Measurements from ENCODE around the gene ACTG1.

- TF ChIP-seq GATA2 (IDR thresholded peaks at IDR 0.05; ENCODE audit: low read depth, low read length) (no peak), GATA3 (IDR thresholded peaks at IDR 0.05; ENCODE audit: low read depth, low read length) (no peak)
Measured at GRCh38 chr17:81465910-81466309, 46.7 kb downstream of the ACTG1 start.

Measured in SH-SY5Y (cell line).